Suppressor macrophage treated with lipopolysaccharide for 4 hours (primary cell): ENCODE measurements around the gene DMXL2.

Experiments used
- DNase-seq: peaks from one replicate; pipeline ENCODE4 v3.0.0-alpha.2; 2020

Gene DMXL2

DNA sequence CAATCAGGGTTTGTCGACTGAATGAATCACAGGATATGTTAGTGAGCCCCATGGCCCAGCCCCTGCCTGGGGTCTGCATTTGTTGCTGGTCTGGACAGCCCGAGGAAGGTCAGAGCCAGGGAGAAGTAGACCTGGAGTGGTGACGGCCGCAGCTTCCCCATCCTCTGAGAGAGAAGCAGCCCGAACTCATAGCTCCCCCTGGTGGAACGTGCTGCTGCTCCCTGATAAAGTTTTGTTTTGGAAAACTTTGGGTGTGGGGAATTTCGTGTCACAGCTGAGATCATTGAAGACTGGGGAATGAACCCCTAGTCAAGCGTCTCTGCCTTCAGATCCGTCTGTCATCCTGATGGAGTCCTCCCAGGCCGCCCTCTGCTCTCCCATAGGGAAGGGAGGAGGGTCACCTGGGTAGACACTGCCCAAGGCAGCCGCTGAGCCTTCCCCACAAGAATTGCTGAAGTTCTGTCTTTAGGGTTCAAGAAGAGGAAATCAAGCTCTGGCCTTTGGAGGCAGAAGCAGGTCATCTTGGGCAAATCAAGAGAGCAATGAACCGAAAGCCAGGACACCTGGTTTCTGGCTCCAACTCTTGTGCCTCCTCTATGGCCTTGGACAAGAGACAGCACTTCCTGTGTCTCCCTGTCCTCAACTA lies 220.6 kb downstream of the DMXL2 start:
- DNase-seq: peak; percentile 78

DNA sequence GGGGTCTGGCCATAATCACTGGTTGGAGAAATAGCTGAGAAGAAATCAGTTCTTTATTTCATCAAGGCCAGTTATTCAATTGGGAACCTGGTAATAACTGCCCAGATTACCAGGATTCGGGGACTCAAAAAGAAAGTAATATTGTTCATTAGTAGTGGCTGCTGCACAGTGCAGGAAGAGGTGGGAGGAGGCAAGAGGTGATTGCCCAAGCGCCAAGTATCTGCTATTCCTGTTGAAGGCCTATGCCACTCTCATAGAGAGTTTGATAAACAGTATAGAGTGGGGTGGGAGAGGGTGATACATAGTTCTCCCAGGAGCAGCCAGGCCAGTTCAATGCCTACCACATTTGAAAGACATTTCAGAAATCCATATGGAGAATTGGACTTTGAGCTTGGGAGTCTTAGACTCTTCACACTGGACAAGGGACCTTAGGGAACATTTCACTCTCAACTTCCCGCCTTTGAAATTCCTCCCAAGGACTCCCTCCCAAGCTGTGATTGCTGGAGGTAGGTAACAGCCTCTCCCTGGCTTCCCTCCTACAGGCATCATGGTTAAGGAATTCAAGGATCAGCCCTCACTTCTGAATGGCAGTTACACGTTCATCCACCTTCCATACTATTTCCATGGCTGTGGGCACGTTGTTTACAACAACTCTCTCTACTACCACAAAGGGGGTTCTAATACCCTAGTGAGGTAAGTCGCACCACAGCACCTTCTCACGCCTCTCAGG lies 221.4 kb downstream of the DMXL2 start:
- DNase-seq: peak; percentile 34

DNA sequence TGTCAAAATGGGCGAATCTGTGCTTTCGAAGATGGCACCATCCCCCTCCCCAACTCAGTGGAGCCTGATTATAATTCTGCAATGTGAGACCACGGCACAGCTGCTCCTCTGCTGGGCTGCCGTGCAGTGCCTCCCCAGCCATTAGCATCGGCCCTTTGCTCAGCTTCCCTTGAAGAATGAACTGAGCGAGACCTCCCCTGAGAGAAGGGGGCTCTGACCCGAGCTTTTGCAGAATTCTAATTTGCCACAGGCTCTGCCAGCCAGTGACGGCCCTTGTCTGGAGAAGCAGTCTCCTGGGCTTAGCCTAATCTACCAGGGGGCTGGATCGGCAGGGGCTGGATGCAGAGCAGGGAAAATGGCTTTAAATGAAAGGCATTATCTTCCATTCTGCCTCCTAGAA lies 223.9 kb downstream of the DMXL2 start:
- no peak for DNase-seq
